ENCODE data around the gene RASGRF1.

The RASGRF1 gene

DNA sequence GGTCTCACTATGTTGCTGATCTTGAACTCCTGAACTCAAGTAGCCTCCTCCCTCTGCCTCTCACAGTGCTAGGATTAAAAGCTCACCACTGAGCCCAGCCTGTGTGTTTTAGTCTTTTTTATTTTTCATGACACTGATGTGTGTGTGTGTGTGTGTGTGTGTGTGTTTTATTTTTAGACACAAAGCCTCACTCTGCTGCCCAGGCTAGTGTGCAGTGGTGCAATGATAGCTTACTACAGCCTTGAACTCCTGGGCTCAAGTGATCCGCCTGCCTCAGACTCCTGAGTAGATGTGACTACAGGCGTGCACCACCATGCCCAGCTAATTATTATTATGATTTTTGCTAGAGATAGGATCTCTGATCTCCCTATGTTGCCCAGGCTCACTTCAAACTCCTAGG lies 122.5 kb downstream of the RASGRF1 start:
- Mint-ChIP-seq H3K27ac (no peak overlapping the region), H3K27me3 (ENCODE audit: low read depth) (peaks cover 8% of the 10 kb centered on the region), H3K4me3 (no peak overlapping the region), H3K36me3 (ENCODE audit: low read depth) (no peaks in the 10 kb centered on the region), H3K4me1 (ENCODE audit: low read depth) (no peaks in the 10 kb centered on the region), H3K9me3 (no peaks in the 10 kb centered on the region)
- DNase-seq (ENCODE audit: low spot score), result no peak

DNA sequence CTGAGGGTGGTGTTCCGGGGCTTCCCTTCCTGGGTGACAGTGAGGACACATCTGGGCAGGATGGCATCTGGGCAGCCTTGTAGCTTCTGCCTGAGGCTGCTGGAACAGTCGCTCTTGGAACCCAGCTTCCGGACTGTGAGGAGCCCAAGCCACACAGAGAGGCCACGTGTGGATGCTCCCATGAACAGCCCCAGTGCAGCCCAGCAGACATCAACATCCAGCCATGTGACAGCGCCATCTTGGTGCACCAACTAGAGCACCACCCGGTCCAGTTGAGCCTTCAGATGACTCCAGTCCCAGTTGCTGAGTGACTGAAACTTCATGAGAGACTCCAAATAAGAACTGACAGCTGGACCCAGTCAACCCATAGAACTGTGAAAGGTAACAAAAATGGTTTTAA lies 130.3 kb downstream of the RASGRF1 start:
- no peaks in the 10 kb centered on the region for H3K4me1 Mint-ChIP-seq (ENCODE audit: low read depth)
- DNase-seq (ENCODE audit: low spot score), result no peak
- no peak overlapping the region for H3K4me3 Mint-ChIP-seq
- no peak overlapping the region for H3K27ac Mint-ChIP-seq
- peaks cover 6% of the 10 kb centered on the region for H3K27me3 Mint-ChIP-seq (ENCODE audit: low read depth)
- H3K36me3 Mint-ChIP-seq (ENCODE audit: low read depth), result no peaks in the 10 kb centered on the region
- no peaks in the 10 kb centered on the region for H3K9me3 Mint-ChIP-seq

DNA sequence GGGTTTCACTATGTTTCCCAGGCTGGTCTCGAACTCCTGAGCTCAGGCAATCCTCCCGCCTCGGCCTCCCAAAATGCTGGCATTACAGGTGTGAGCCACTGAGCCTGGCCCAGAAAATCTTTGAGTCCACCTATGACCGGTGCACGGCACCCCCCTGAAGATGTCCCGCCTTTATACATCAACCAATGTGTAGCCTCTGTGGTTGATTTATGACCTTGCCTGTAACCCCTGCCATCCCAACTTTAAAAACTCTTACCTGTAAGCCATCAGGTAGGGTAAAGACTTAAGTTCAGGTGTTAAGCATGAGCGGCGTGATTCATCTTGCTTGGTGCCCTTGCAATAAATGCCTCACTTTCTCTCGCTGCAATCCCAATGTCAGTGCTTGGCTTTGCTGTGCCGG lies 131.2 kb downstream of the RASGRF1 start:
- H3K27me3 Mint-ChIP-seq (ENCODE audit: low read depth), result peaks cover 4% of the 10 kb centered on the region
- H3K27ac Mint-ChIP-seq, result no peak overlapping the region
- H3K4me1 Mint-ChIP-seq (ENCODE audit: low read depth), result no peaks in the 10 kb centered on the region

DNA sequence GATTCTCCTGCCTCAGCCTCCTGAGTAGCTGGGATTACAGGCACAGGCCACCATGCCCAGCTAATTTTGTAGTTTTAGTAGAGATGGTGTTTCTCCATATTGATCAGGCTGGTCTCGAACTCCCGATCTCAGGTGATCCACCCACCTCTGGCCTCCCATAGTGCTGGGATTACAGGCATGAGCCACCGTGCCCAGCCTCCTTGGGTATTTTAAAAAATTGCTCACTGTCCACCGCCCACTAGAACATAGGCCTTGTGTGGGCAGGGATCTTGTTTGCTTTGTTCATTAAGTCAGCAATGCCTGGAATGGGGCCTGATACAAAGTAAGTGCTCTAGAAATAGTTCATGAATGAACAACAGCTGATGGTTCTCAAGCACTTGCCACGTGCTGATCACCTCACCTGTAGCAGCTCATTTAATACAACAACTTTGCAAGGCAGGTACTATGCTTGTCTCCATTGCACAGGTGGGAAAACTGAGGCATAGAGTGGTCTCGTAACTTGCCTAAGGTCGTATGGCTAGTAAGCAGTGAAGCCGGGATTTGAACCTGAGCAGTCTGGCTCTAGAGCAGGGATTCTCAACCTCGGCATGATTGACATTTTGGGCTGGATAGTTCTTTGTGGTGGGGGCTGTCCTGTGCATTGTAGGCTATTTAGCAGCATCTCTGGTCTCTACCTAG lies 133.0 kb downstream of the RASGRF1 start:
- Mint-ChIP-seq H3K36me3 (ENCODE audit: low read depth) (no peaks in the 10 kb centered on the region), H3K27me3 (ENCODE audit: low read depth) (peaks cover 12% of the 10 kb centered on the region), H3K9me3 (no peaks in the 10 kb centered on the region), H3K4me1 (ENCODE audit: low read depth) (no peaks in the 10 kb centered on the region), H3K27ac (no peak overlapping the region), H3K4me3 (no peak overlapping the region)
- DNase-seq (ENCODE audit: low spot score), result no peak

More for the DNA sequence above, 131.2 kb downstream of the RASGRF1 start:
- Mint-ChIP-seq H3K36me3 (ENCODE audit: low read depth) (no peaks in the 10 kb centered on the region), H3K4me3 (no peak overlapping the region), H3K9me3 (no peaks in the 10 kb centered on the region)
- no peak for DNase-seq (ENCODE audit: low spot score)

DNA sequence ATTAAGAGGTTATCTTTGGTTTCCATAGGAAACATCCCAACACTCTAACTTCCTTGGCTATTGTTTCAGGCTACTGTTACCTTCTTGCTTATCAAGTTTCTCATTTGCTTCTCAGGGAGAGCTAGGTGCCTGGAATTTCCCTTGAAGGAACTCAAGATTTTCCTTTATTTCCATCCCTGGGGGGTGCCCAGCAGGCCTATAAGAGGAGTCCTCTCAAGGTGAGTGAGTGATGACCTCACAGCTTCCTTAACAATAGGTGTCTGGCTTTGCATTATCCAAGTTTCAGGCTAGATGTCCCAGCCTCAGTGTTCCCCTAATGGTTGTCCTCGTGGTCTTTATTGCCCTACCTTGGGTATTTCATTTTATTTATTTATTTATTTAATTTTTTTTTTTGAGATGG lies 133.6 kb downstream of the RASGRF1 start:
- Mint-ChIP-seq H3K4me1 (ENCODE audit: low read depth) (no peaks in the 10 kb centered on the region), H3K4me3 (no peak overlapping the region), H3K36me3 (ENCODE audit: low read depth) (no peaks in the 10 kb centered on the region), H3K9me3 (no peaks in the 10 kb centered on the region), H3K27ac (no peak overlapping the region), H3K27me3 (ENCODE audit: low read depth) (peaks cover 11% of the 10 kb centered on the region)
- DNase-seq (ENCODE audit: low spot score), result no peak

DNA sequence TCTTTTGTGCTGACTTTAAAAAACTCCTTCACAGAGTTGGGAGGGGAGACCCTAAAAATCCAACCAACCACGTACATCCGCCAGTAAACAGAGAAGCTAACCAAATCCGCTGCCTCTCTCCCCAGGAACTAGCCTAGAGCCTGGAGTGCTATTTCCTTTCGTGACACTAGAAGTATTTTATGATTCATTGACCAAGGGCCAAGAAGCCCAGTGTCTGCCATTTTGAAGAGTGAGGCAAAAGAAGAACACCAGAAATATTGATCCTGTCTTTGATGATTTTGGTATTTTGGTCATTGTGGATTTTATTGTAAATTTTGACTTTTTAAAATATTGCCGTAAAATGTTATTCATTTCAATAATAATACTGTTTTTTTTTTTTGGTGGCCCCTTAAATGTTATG lies 135.2 kb downstream of the RASGRF1 start:
- Mint-ChIP-seq H3K27ac (no peak overlapping the region), H3K9me3 (no peaks in the 10 kb centered on the region), H3K4me3 (no peak overlapping the region), H3K36me3 (ENCODE audit: low read depth) (no peaks in the 10 kb centered on the region), H3K27me3 (ENCODE audit: low read depth) (peaks cover 15% of the 10 kb centered on the region), H3K4me1 (ENCODE audit: low read depth) (peaks cover 8% of the 10 kb centered on the region)
- DNase-seq (ENCODE audit: low spot score), result no peak

DNA sequence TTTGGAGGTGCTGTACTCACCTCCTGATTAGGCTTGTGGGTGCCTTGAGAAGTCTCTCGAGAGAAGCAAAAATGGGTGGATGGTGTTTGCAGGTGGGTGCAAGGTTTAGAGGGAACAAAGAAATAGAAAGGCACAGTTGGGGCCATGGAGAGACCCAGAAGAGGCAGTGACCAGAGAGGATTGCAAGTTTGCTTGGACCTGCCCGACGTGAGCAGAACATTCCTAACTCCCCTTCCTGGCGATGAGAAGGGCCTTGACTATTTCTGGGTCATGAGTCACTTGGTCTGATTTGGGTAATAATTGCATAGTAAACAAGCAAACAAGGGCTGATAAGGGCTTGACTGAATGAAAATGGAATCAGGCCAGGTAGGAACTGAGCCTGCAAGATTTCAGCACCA lies 138.7 kb downstream of the RASGRF1 start:
- H3K27ac Mint-ChIP-seq, result no peak overlapping the region

DNA sequence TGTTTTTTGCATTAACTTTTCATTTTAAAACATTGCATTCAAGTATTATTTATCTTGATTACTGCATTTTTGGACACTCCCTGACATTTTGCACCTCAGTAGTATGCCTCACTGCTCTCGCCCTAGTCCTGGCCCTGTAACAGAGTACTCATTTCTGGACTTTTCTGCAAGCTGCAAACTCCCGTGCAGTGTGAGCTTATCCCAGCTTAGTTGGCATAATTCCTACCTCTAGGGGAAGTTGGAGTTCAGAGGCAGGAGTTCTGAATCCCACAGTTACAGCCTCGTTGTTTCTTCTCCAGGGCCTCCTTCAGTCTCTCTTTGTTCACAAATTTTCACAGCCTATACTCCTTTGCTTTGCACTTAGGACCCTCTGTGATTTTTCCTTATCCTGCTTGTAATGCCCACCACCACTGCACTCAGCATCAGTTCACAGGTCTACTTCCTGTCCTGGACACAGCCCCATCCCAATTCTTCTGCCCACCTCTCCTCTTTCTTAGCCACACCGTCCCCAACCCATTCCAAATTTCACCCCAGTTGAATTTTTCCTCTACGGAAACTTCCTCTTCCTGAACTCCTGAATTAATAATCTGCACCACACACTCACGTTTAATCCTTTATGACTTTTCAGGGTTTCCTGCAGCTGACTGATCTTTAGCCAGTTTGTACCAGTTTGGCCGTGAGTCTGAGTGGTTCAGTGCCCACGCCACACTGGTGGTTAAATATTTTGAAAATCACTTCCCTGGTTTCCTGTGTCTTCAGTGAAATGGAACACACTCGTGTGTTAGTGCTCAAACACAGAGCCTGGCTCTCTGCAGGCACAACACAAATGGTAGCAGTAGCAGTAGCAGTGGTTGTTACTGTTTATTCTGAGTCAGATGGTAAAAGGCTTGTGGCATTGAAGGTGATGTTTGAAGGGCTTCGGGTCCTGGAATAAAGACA lies 139.4 kb downstream of the RASGRF1 start:
- H3K27me3 Mint-ChIP-seq (ENCODE audit: low read depth), result peaks cover 27% of the 10 kb centered on the region
- peaks cover 8% of the 10 kb centered on the region for H3K4me1 Mint-ChIP-seq (ENCODE audit: low read depth)
- H3K4me3 Mint-ChIP-seq, result no peak overlapping the region
- no peaks in the 10 kb centered on the region for H3K9me3 Mint-ChIP-seq
- DNase-seq (ENCODE audit: low spot score), result no peak
- H3K36me3 Mint-ChIP-seq (ENCODE audit: low read depth), result no peaks in the 10 kb centered on the region
- H3K27ac Mint-ChIP-seq, result no peak overlapping the region

More for the DNA sequence above, 138.7 kb downstream of the RASGRF1 start:
- peaks cover 8% of the 10 kb centered on the region for H3K4me1 Mint-ChIP-seq (ENCODE audit: low read depth)
- H3K9me3 Mint-ChIP-seq, result no peaks in the 10 kb centered on the region
- DNase-seq (ENCODE audit: low spot score), result no peak
- H3K27me3 Mint-ChIP-seq (ENCODE audit: low read depth), result peaks cover 24% of the 10 kb centered on the region
- H3K36me3 Mint-ChIP-seq (ENCODE audit: low read depth), result no peaks in the 10 kb centered on the region
- no peak overlapping the region for H3K4me3 Mint-ChIP-seq

DNA sequence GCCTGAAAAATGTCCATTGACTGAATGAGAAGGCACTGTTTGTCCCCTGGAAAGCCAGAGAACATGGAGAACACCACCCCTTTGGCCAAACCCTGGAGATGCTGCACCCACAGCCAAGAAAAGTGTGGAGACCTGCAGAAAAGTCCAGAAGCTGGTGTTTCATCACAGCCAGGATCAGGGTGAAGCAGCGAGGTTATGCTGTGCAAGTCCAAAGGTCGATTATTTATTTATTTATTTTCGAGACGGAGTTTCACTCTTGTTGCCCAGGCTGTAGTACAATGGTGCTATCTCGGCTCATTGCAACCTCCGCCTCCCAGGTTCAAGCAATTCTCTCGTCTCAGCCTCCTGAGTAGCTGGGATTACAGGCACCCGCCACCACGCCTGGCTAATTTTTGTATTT lies 140.2 kb downstream of the RASGRF1 start:
- H3K36me3 Mint-ChIP-seq (ENCODE audit: low read depth), result no peaks in the 10 kb centered on the region
- no peak for DNase-seq (ENCODE audit: low spot score)
- peaks cover 31% of the 10 kb centered on the region for H3K27me3 Mint-ChIP-seq (ENCODE audit: low read depth)
- H3K4me1 Mint-ChIP-seq (ENCODE audit: low read depth), result peaks cover 8% of the 10 kb centered on the region
- H3K27ac Mint-ChIP-seq, result no peak overlapping the region
- H3K9me3 Mint-ChIP-seq, result no peaks in the 10 kb centered on the region
- no peak overlapping the region for H3K4me3 Mint-ChIP-seq

DNA sequence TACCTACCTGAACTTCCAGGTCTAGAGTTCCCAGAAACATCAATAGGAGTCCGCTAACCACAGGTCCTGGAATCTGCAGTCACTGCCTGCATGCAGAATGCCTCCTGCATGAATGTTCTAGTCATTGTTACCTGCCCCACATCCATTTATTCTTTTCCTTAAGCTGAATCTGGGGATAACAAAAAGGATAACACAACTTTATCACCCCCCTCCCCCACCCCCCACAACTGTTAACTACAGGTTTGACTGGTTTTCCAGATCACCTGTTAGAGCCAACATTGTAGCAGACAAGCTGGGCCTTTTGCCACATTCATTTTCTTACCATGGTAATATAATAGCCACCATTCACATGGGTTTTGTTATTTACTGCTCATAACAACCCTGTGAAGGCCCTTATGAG lies 141.1 kb downstream of the RASGRF1 start:
- Mint-ChIP-seq H3K4me3 (no peak overlapping the region), H3K9me3 (no peaks in the 10 kb centered on the region), H3K4me1 (ENCODE audit: low read depth) (peaks cover 10% of the 10 kb centered on the region), H3K27me3 (ENCODE audit: low read depth) (peaks cover 36% of the 10 kb centered on the region), H3K27ac (no peak overlapping the region), H3K36me3 (ENCODE audit: low read depth) (no peaks in the 10 kb centered on the region)
- DNase-seq (ENCODE audit: low spot score), result no peak

DNA sequence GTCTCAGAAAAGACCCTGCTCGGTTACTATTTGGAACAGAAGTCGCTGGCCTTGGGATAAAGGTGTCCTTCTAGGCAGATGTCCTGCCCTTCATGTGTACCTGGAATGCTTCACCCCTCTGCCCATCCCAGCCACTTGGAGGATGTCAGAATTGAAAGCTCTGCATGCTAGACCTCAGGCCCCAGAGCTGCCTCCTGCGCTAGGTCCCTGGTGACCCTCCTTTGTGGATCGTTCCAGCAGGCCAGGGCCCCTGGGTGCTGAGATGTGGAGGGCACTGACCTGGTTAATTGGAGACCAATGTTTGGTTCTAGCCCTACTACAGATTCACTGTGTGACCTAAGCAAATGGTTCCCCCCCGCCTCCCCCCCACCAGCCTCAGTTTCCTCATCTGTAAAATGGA lies 143.1 kb downstream of the RASGRF1 start:
- Mint-ChIP-seq H3K9me3 (no peaks in the 10 kb centered on the region), H3K27me3 (ENCODE audit: low read depth) (peaks cover 30% of the 10 kb centered on the region), H3K36me3 (ENCODE audit: low read depth) (peaks cover 3% of the 10 kb centered on the region), H3K4me1 (ENCODE audit: low read depth) (peaks cover 14% of the 10 kb centered on the region), H3K27ac (no peak overlapping the region), H3K4me3 (no peak overlapping the region)
- no peak for DNase-seq (ENCODE audit: low spot score)

DNA sequence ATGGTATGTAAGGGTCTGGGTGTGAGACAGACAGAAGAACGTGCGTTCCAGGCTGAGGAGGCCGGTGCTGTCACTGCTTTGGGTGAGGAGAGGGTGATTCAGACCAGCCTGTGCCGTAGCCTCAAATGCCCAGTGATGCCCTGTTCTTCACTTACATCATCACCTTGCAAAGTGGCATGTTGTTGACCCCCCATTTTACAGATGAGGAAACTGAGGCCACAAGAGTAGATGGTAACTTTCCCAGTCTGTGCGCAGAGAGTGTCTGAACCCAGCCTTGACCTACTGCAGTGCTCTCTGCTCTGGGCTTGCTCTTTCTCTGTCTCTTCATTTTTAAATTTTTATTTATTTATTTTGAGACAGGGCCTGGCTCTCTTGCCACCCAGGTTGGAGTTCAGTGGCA lies 144.1 kb downstream of the RASGRF1 start:
- H3K27me3 Mint-ChIP-seq (ENCODE audit: low read depth), result peaks cover 30% of the 10 kb centered on the region
- no peak overlapping the region for H3K27ac Mint-ChIP-seq
- H3K4me3 Mint-ChIP-seq, result no peak overlapping the region
- DNase-seq (ENCODE audit: low spot score), result no peak
- peaks cover 13% of the 10 kb centered on the region for H3K4me1 Mint-ChIP-seq (ENCODE audit: low read depth)
- peaks cover 8% of the 10 kb centered on the region for H3K36me3 Mint-ChIP-seq (ENCODE audit: low read depth)
- H3K9me3 Mint-ChIP-seq, result no peaks in the 10 kb centered on the region

DNA sequence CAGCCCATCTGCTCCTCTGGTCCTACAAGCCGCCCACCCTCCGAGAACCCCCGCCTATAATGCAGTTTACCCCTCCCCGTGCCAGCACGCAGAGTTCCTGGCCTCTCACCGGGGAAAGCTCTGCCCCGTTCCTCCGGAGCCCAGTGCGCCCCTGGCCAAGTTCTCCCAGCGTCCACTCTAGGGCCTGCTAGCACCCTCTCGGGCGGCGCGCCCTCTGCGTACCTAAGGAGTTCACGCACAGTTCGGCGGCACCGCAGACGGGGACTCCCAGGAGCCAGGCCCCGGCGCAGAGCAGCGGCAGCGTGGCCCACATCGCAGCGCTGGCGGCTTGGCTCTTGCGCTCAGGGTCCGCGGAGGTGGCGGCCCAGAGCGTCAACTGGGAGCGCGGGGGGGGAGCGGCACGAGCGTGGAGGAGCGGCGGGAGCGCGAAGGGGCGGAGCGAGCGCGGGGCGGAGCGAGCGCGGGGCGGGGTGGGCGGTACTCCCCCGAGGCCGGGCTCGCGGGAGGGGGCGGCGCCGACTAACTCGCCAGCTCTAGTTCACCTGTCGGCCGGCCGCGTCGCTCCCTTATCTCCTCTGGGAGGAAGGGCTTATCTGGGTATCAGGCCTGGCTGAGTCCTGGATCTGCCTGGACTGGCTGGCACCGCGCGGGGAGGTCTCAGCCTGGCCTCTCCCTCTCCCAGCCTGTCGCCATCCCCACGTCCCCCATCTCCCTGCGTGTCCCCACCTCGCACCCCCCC lies 145.7 kb downstream of the RASGRF1 start, which contains the start of gene CTSH:
Gene CTSH (minus strand): TSS at position 378 of the 739 bp plus-strand sequence. CDS start 65 bp downstream, at position 313.
- peaks cover 8% of the 10 kb centered on the region for H3K4me1 Mint-ChIP-seq (ENCODE audit: low read depth)
- H3K27me3 Mint-ChIP-seq (ENCODE audit: low read depth), result peaks cover 25% of the 10 kb centered on the region
- H3K27ac Mint-ChIP-seq, result no peak within 1 kb of the TSS
- H3K9me3 Mint-ChIP-seq, result no peaks in the 10 kb centered on the region
- peak within 1 kb of the TSS; percentile 84 for H3K4me3 Mint-ChIP-seq
- peaks cover 9% of the 10 kb centered on the region for H3K36me3 Mint-ChIP-seq (ENCODE audit: low read depth)
- DNase-seq (ENCODE audit: low spot score), result peak; percentile 57

DNA sequence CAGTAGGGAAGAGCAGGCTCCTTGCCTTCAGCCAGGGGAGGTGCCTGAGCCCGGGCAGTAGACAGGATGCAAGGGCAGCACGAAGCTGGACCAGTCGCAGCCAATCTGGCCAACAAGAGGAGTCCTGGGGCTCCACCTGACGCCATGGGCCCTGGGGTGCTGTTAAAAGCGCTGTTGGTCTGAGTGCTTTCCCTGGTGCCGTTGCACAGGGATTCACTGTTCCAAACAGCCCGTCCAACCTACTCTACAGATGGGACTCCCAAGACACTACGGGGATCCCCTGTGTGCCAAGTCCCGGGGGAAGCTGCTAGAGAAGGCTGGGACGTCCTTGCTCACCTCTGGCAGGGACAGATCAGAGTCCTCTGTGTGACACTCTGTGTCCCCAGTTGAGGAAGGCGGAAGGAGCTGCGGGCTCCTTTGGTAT lies 146.4 kb downstream of the RASGRF1 start:
- no peaks in the 10 kb centered on the region for H3K9me3 Mint-ChIP-seq
- H3K4me3 Mint-ChIP-seq, result peak overlapping the region; percentile 84
- no peak for DNase-seq (ENCODE audit: low spot score)
- H3K36me3 Mint-ChIP-seq (ENCODE audit: low read depth), result peaks cover 12% of the 10 kb centered on the region
- H3K27me3 Mint-ChIP-seq (ENCODE audit: low read depth), result peaks cover 25% of the 10 kb centered on the region
- no peak overlapping the region for H3K27ac Mint-ChIP-seq
- peaks cover 11% of the 10 kb centered on the region for H3K4me1 Mint-ChIP-seq (ENCODE audit: low read depth)
